Lower leg skin (tissue), 3 donors: ENCODE results near the gene MRPL18.

ENCODE experiments used
- CTCF ChIP-seq, 3 donors: fragments of 450-650 bp; IDR thresholded peaks; one replicate each; pipeline ENCODE4 v1.5.1; 2016; ENCODE audit warnings: antibody characterized with exemption in 3 of 3, mild to moderate bottlenecking in 3 of 3, moderate library complexity in 2 of 3
- POLR2A ChIP-seq, 2 donors: fragments of 450-650 bp; IDR thresholded peaks; one replicate each; pipeline ENCODE4 v1.6.1; 2016 to 2017; ENCODE audit warnings: antibody characterized with exemption in 2 of 2, mild to moderate bottlenecking in 1 of 2, moderate library complexity in 1 of 2

DNA sequence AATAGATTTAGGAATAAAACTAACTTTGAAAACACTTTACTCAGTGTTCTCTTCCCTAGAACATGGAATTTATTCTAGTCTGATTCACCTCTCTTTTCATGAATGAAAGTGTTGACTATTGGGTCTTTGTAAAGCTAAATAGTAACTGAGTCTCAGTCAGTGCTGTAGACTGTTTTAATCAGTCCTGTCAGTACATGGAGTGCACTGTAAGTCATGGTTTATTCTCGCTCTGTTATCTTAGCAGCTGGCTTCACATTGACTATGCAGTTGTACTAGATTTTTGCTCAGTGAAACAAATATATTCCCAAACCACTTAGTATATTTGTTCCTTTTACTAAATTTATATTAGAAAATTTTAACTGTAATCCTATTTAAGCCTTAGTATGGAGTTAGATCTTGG, 43.5 kb upstream of the MRPL18 start:
- TF ChIP-seq CTCF (IDR thresholded peaks at IDR 0.05) = no peak
- TF ChIP-seq POLR2A (IDR thresholded peaks at IDR 0.05) = no peak
